Smooth muscle cell (in vitro differentiated cells): Measurements from ENCODE around the gene WNT10A. TPM values are rescaled to one million over a fixed set of nuclear protein-coding genes. Genes with fewer than 3 reads are reported as not detected.

Source experiments
- DNase-seq: peaks from one replicate; lab custom pipeline; 2025; ENCODE audit not compliant: unreplicated experiment; lab: John Stamatoyannopoulos, UW
- H2AFZ ChIP-seq: fragments of 200-600 bp; sonication (generic); 2 replicates; pipeline ENCODE4 v1.6.0; 2016; ENCODE audit warnings: antibody characterized with exemption, low read depth, mild to moderate bottlenecking
- H3F3A ChIP-seq: fragments of 200-600 bp; sonication (generic); 2 replicates; pipeline ENCODE4 v1.6.0; 2017; ENCODE audit warnings: antibody characterized with exemption, low read depth
- H3K27ac ChIP-seq: fragments of 200-600 bp; sonication (generic); 2 replicates; pipeline ENCODE4 v1.5.1; 2016; ENCODE audit warnings: low read depth, mild to moderate bottlenecking
- H3K27me3 ChIP-seq: fragments of 200-600 bp; sonication (generic); 2 replicates; pipeline ENCODE4 v1.6.1; 2016; ENCODE audit warnings: low read depth, mild to moderate bottlenecking
- H3K36me3 ChIP-seq: fragments of 200-600 bp; sonication (generic); 2 replicates; pipeline ENCODE4 v1.5.1; 2016; ENCODE audit warnings: low read depth
- H3K4me1 ChIP-seq: fragments of 200-600 bp; sonication (generic); 2 replicates; pipeline ENCODE4 v1.5.1; 2016; ENCODE audit warnings: low read depth
- H3K4me2 ChIP-seq: fragments of 200-600 bp; sonication (generic); 2 replicates; pipeline ENCODE4 v1.6.0; 2016; ENCODE audit warnings: mild to moderate bottlenecking
- H3K4me3 ChIP-seq: fragments of 200-600 bp; sonication (generic); 2 replicates; pipeline ENCODE4 v1.5.1; 2016; ENCODE audit warnings: mild to moderate bottlenecking
- H3K79me2 ChIP-seq: fragments of 200-600 bp; sonication (generic); 2 replicates; pipeline ENCODE4 v1.6.0; 2016; ENCODE audit warnings: low read depth, mild to moderate bottlenecking
- H3K9ac ChIP-seq: fragments of 200-600 bp; sonication (generic); 2 replicates; pipeline ENCODE4 v1.6.0; 2016; ENCODE audit warnings: low read depth
- H3K9me3 ChIP-seq: fragments of 200-600 bp; sonication (generic); replicated peaks from 2 replicates; pipeline ENCODE4 v1.5.1; 2016; ENCODE audit warnings: low read depth
- H4K20me1 ChIP-seq: fragments of 200-600 bp; sonication (generic); 2 replicates; pipeline ENCODE4 v1.6.0; 2016; ENCODE audit warnings: low read depth
- CTCF ChIP-seq: fragments of 200-600 bp; sonication (generic); IDR thresholded peaks from 2 replicates; pipeline ENCODE4 v1.5.1; 2017; ENCODE audit warnings: borderline replicate concordance, mild to moderate bottlenecking, antibody characterized with exemption; ENCODE audit not compliant: insufficient read depth, poor library complexity, severe bottlenecking
- WGBS: methylation state at CpG from one replicate; pipeline ENCODE4 v1.1.7; 2016; ENCODE audit warnings: low lambda C conversion rate; 5-methylcytosine and 5-hydroxymethylcytosine counted together
- polyA plus RNA-seq: library from polyadenylated mRNA; unstranded; fragments of >200 nt; fragmentation: Nextera tagmentation; extraction: Ambion mirVana; gene quantifications from 2 replicates; pipeline ENCODE4 v1.2.1, GENCODE V29; 2016
- total RNA-seq: library from RNA; depleted of rRNA; stranded (reverse); fragments of >200 nt; gene quantifications from 2 replicates; pipeline ENCODE4 v1.2.3, GENCODE V29; 2014

WNT10A gene
- total and polyA plus RNA-seq, 2 experiments from 2014 or later: 2.3 to 3.6 TPM

GRCh38 chr2:218832520-218832919 lies 48.1 kb upstream of the WNT10A start:
- Histone ChIP-seq H3F3A (no peaks in the 10 kb centered on the region), H3K27ac (no peak overlapping the region), H3K9me3 (peaks cover under 1% of the 10 kb centered on the region), H3K27me3 (no peaks in the 10 kb centered on the region), H3K9ac (no peak overlapping the region), H3K79me2 (no peaks in the 10 kb centered on the region), H3K4me2 (no peak overlapping the region), H3K4me1 (no peaks in the 10 kb centered on the region), H3K36me3 (no peaks in the 10 kb centered on the region), H4K20me1 (no peaks in the 10 kb centered on the region), H3K4me3 (no peak overlapping the region), H2AFZ (no peak overlapping the region)
- no peak for TF ChIP-seq CTCF
- 58% methylated on average over 3 of the region's 3 CpGs for WGBS
- no peak for DNase-seq

GRCh38 chr2:218833023-218833609 lies 47.5 kb upstream of the WNT10A start:
- Histone ChIP-seq H3K9ac (no peak overlapping the region), H3K36me3 (no peaks in the 10 kb centered on the region)
- 58% methylated on average over 4 of the region's 4 CpGs for WGBS

GRCh38 chr2:218834685-218835084 lies 46.0 kb upstream of the WNT10A start:
- H3K9me3 ChIP-seq: peaks cover 4% of the 10 kb centered on the region
- H3K36me3 ChIP-seq: no peaks in the 10 kb centered on the region
- H3K4me1 ChIP-seq: no peaks in the 10 kb centered on the region
- no peak overlapping the region for H3K9ac ChIP-seq
- H3F3A ChIP-seq: no peaks in the 10 kb centered on the region
- DNase-seq: no peak
- no peaks in the 10 kb centered on the region for H3K79me2 ChIP-seq
- no peak for TF ChIP-seq CTCF
- no peak overlapping the region for H3K4me2 ChIP-seq
- 59% methylated on average over 4 of the region's 4 CpGs for WGBS
- no peak overlapping the region for H3K4me3 ChIP-seq
- H4K20me1 ChIP-seq: no peaks in the 10 kb centered on the region
- no peak overlapping the region for H2AFZ ChIP-seq
- no peaks in the 10 kb centered on the region for H3K27me3 ChIP-seq
- no peak overlapping the region for H3K27ac ChIP-seq

More at GRCh38 chr2:218833023-218833609, 47.5 kb upstream of the WNT10A start:
- DNase-seq: no peak
- Histone ChIP-seq H3F3A (no peaks in the 10 kb centered on the region), H3K27me3 (no peaks in the 10 kb centered on the region), H3K4me2 (no peak overlapping the region), H3K4me3 (no peak overlapping the region), H3K79me2 (no peaks in the 10 kb centered on the region), H3K27ac (no peak overlapping the region), H3K9me3 (peaks cover 4% of the 10 kb centered on the region), H4K20me1 (no peaks in the 10 kb centered on the region), H2AFZ (no peak overlapping the region), H3K4me1 (no peaks in the 10 kb centered on the region)
- no peak for TF ChIP-seq CTCF

GRCh38 chr2:218837495-218837894 lies 43.2 kb upstream of the WNT10A start:
- H3K27ac ChIP-seq: no peak overlapping the region
- TF ChIP-seq CTCF: no peak

More at GRCh38 chr2:218837495-218837894, 43.2 kb upstream of the WNT10A start:
- Histone ChIP-seq H4K20me1 (no peaks in the 10 kb centered on the region), H2AFZ (no peak overlapping the region), H3K36me3 (no peaks in the 10 kb centered on the region), H3F3A (no peaks in the 10 kb centered on the region), H3K9me3 (peaks cover 4% of the 10 kb centered on the region), H3K27me3 (no peaks in the 10 kb centered on the region), H3K9ac (no peak overlapping the region), H3K4me3 (no peak overlapping the region), H3K4me2 (no peak overlapping the region), H3K79me2 (no peaks in the 10 kb centered on the region), H3K4me1 (no peaks in the 10 kb centered on the region)
- no peak for DNase-seq
- WGBS: 93% methylated on average over 2 of the region's 2 CpGs
